ENCODE measurements around the gene PGRMC2.

PGRMC2 gene, protein sequence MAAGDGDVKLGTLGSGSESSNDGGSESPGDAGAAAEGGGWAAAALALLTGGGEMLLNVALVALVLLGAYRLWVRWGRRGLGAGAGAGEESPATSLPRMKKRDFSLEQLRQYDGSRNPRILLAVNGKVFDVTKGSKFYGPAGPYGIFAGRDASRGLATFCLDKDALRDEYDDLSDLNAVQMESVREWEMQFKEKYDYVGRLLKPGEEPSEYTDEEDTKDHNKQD

DNA sequence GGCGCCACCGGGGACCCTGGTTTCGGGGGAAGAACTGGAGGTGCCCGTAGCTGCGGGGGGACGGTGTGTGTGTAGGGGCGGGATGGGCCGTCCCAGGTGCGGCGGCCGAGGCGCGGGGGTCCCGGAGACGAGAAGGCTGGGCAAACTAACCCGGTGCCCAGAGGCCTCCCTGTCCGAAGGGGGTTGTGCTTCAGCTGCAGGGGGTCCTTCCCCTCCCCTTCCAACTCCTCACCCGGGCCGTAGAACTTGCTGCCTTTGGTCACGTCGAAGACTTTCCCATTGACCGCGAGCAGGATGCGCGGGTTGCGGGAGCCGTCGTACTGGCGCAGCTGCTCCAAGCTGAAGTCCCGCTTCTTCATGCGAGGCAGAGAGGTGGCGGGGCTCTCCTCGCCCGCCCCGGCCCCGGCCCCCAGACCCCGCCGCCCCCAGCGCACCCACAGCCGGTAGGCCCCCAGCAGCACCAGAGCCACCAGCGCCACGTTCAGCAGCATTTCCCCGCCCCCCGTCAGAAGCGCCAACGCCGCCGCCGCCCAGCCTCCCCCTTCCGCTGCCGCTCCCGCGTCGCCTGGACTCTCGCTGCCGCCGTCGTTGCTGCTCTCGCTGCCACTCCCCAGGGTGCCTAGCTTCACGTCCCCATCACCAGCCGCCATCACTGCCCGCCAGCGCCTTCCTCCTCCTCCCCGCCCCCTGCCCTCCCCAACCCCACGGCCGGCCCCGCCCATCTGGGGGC is at the start of gene PGRMC2:
TSS of gene PGRMC2 (minus strand) at position 673 of the 730 bp plus-strand sequence. CDS start at position 650, 23 bp downstream.
- peak; percentile 19 for DNase-seq

DNA sequence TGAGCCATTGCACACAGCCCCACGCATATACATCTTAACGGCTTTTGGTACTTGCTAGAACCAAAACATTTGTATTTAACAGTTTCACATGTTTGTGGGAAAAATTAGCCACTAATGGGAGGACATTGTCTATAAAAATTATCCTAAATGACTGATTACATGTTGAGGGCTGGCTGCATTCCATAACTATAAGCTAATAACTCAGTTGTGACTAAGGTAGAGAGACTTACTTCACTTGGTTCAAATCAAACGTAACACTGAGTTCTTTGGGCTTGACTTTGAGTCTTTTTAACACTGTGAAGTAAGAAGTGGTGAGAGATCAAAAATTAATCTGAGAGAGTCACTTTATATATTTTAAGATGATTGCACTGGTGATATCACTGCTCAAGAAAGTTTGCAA is 47.9 kb upstream of the PGRMC2 start:
- no peak for DNase-seq

DNA sequence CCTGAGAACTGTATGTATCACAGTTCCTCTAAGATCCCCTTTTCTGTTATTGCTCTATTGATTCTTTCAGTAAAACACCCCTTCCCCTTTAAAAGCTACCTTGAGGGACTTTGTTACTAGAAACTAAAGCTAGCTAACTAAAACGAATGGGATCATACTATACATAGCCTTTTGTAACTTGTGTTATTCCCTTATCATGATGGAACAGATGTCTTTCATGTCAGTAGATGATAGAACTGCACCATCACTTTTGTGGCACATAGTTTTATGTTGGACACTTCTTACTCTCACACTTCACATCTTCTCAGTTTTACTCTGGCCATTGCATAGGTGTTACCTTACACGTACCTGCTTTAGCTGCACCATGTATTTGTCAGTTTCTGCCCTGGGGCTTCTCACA is 46.6 kb upstream of the PGRMC2 start:
- DNase-seq: no peak

DNA sequence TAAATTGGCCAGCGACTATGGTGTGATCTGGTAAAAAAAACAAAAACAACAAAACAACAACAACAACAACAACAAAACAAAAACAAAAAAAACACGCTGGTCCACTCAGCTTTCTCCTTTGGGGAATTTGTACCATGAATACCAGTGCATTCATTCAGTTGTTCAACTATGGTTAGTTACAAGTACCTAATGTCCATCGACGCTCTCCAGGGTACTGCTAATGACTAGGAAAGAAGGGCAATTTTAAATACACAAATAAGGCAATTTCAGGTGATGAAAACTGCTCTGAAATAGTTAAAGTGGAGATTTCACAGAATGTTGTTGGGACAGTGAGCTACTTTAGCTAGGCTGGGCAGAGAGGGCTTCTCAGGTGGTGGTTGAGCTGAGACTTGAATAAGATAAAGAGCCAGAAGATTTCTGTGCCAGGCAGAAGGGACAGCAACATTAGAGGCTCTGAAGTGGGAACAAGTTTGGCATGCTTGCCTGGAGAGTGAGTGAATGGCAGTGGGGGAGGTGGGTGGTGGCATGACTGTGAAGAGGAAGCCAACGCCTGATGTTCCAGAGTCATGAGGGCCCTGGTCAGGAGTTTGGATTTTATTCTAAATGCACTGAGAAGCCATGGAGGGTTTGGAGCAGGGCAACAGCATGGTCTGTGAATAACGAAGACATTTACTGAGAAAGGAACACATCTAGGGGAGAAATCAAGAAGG is 45.9 kb upstream of the PGRMC2 start:
- DNase-seq: peak; percentile 9

DNA sequence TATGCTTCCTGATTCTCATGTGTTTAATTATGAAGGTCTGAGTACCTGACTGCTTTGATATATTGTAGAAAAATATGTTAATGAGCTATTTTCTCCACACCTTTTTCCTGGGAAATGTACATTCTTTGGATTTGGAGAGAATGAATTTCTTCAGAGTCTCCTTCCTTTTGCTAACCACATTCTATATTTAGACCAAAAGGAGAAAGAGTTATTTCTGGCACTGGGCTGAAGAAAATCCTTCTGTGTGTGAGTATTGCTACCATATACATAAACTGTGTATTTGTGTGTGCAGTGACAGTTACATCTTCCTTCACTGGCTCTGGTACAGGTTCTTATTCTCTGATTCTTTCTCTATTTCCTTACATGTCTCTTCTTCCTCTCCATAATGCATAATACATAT is 44.5 kb upstream of the PGRMC2 start:
- DNase-seq: no peak

DNA sequence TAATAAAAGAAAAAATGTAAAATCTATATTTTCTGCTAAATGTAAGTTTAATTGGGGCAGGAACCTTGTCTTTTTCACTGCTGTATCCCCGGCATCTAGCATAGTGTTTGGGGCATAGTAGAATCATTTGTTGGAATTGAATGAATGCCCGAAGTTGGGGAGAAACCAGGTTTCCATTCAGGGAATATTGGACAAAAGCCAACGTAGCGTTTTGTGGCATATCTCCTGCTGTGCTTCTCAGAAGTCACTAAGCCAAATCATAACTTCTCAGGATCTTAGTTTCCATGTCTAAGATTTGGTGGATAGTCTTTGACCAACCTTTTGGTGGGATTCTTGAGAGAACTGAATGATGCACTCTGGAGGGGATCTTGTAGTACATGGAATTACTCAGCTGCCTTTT is 42.0 kb upstream of the PGRMC2 start:
- no peak for DNase-seq

DNA sequence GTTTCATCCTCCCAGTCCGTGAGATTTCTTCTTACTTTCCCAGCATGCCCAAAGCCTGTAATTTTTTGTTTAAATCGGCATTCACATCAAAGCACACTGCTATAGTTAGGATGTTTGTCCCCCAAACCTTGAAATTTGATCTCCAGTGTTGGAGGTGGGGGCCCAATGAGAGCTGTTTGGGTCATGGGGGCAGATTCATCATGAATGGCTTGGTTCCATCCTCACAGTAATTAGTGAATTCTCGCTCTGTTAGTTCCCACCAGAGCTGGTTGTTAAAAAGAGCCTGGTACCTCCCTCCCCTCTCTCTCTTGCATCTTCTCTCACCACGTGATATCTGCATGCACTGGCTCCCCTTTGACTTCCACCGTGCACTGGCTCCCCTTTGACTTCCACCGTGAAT is 40.5 kb upstream of the PGRMC2 start:
- no peak for DNase-seq

DNA sequence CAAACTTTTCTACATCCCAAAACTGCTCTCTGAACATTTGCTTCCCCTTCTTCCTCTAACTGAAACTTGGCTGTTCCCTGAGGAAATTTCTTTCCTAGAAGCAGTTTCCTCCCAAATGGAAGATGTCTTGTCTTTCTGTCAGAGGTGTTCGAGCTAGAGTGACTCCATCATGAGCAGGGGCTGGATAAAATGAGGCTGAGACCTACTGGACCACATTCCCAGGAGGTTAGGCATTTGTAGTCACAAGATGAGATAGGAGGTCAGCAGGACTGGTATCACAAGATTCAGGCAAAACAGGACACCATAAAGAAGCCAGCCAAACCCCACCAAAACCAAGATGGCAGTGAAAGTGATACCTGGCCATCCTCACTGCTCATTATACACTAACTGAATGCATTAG is 35.8 kb upstream of the PGRMC2 start:
- DNase-seq: no peak

DNA sequence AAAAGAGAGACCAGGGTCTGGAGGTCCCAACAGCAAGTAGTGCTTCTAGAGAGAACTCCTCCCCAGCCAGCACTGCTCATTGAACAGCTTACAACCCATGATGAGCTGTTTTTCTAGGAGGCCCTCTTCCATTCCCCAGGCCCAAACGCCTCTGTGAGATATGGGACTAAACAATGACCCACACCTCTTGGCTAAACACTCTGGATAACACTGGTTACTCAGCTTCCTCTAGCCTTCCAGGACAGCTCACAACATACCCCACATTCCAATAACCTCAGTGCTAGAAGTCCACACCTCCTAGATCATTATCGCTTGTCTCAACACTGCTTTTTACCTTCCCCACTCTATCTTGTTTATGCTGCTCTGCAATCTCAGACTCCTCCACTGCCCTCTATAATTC is 35.4 kb upstream of the PGRMC2 start:
- no peak for DNase-seq

DNA sequence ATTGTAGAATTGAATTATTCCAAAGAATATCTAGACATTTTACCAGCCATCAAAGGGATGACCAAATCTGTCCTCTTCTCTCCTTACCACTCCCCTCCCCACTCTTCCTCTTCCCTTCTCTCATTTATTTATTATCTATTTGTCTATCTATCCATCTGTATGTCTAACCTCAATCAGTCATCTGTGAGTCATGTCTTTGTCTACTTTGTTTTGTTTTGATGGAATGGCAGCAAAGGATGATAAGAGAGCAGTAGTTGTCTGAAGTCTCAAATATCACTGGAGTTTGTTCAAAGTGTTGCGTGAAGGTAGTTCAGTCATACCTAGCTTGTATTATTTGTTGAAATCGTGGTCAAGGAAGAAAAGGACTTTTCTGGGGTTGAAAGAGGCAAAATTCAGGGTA is 34.7 kb upstream of the PGRMC2 start:
- no peak for DNase-seq

DNA sequence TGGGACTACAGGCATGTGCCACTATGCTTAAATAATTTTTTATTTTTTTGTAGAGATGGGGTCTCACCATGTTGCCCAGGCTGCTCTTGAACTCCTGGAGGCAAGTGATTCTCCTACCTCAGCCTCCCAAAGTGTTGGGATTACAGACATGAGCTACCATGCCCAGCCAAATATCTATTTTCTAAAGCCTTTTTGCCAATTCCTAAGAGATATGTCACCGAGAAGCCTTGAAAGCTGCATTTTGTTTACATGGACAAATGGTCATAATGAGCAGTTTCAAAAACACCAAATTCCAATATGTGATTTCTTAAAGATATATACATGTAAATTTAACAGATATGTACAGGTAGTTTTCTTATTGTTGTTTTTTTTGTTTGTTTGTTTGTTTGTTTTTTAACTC is 33.0 kb upstream of the PGRMC2 start:
- DNase-seq: no peak

DNA sequence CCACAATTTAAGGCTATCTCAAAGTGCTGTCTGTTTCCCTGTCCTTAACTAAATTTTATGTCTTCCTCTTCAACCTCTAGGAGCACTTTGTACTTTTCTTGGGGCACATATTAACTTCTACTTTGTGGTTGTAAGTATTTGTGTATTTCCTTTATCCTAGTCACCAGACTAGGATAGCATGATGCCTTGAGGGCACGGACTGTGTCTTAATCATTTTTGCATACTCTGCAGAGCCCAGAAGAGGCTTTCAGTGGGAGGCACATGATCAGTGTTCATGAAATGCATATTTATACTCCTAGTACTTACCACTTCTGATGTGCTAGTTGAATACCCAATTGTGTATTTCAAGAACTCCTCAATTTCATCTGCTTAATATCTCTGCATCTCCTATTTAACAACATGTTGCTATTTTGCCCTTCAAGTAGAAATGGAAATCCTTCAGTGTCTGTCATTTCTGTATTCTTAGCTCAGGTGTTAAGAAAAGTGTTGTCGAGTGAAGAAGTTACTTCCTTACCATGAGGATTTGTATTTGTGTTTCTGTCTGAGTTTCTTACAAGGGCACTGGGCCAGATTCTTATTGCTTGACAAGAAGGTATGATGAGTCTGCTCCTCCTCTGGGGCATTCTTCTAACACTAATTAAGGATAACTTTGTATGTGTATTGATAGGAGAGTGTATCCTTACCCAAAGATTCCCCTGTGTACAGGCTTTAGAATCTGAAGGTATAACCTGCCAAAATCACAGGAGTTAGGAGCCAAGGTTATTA is 28.3 kb upstream of the PGRMC2 start:
- DNase-seq: no peak

DNA sequence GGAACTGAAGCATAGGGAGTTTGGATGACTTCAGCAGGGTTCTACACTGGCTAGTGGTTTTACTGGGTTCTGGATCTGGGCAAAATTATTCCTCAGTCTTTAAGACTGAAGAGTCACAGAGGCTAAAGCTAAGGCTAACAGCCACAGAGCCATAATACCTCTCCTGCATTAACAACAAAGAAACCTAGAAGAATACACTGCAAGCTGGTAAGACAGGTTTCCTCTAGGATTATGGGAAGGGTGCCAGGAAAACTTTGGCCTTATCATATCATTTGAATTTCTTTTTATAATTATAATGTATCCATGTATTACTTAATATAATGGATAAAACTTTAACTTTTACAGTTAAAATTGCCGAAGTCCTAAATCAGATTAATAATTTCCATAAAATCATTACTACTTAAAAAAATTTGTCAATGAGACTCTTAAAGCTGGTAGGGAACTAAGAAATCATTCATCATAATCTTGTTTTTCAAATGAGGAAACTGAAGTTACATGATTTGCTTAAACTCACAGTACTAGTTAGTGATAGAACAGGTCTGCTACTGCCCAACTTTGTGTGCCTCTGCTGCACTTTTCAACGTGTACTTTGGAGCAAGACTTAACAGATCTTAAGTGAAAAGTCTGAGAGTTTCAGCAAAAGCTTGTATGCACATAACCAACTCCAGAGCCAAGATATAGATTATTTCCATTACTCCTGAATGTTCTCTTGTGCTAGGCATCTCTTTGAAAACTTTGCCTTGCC is 24.2 kb upstream of the PGRMC2 start:
- no peak for DNase-seq

DNA sequence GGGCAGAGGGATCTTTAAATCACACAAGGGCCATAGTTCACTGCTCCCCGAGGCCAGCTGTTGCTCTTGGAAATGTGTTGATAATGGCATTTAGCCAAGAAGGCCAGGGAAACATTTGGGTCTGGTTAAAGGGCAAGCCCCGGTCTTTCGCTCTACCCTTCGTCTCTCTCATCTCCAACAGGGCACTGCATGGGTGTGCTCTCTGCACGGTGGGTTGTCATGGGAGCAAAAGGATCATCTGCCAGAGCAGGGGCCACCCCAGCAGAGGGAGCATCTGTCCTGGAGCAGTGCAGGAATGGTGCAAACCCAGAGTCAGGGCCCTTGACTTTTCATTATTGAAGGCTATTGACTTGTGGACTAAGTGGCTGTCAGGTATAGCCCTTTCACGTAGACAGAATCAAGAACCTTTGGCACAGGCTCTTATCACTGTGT is 22.7 kb upstream of the PGRMC2 start:
- no peak for DNase-seq

DNA sequence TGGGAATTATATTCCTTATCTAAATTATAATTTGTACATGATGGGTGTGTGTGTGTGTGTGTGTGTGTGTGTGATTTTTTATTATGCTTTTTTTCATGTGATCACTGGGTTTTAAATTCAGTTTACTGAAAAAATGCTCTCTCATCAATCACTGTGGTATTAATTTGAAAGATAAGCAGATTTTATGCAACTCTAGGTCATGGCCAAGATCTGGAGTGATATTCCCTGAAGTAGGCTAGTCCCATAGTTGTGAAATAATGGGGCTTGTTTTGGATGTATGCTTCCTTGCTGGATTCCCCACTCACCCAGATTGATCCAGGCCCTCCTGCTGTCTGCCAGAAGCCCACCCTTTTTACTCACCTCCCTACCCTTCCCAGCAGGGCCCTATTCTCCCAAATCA is 22.0 kb upstream of the PGRMC2 start:
- no peak for DNase-seq

DNA sequence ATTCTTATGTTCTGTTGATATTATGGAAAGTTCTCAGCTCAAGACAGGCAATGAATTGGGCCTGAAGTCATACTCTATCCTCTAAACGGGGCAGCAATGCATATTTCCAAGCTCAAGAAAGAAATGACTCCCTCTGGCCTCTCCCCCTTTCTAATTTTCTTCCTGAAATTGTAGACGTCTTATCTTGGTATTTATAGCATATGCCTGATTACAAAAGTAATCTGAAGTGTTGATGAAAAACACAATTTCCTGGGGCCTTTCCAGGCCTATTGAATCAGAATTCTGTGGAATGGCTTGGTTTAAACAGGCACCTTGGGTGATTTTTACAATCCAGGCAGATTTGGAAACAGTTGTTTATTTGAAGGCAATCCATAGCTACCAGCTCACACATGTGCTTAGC is 21.4 kb upstream of the PGRMC2 start:
- DNase-seq: no peak

DNA sequence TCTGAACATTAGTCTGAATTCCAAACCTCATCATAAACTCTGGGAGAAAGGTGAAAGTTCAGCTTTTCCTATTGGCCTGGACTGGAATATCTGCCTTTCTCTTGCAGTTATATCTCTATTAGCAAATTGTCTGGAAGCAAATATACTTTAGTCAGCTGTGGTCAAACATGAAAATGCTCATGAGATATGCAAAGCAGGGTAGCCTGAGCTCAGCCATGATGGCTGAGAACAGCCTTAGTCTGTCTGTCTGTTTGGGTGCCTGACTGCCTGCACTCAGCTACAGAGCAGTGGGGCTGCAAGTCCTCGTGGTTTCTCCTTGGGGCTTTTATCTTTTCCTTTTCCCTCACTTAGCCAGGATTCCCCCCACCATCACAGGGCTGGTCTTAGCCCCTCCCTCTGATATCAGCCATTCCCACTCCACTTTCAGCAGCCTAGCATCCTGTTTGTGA is 19.5 kb upstream of the PGRMC2 start:
- DNase-seq: no peak

DNA sequence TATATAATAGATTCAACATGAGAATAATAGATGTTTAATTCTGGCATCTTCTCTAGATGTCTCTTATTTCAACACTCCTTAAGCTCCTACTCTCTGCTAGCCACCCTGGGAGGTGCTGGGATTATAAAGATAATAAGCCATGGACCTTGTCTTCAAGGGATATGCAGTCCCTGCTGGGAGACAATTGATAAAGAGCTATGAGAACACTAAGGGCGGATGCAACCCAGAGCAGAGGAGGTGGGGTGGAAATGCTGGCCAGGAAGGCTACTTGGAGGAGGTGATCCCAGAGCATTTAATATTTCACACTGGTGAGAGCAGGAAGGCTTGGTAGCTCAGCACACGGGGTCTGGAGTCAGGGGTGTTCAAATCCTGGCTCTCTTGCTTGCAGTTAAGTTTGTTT is 18.3 kb upstream of the PGRMC2 start:
- no peak for DNase-seq

DNA sequence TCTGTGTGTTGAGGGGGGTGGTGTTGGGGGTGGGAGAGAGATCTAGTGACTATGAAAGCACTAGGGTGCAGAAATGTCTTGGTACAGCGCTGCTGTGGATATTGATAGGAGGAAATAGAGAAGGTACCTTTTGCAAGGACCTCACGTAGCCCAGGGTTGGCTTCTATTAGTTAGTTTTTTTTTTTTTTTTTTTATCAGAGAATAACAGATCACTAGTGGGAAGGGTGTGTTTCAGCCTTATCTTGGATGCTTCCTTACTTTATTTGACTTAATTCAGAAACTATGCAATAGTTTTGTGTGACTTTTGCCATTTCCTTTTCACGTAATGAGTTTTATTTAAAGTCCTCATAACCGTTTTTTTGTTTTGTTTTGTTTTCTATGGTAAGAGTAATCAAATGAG is 16.4 kb upstream of the PGRMC2 start:
- DNase-seq: no peak

DNA sequence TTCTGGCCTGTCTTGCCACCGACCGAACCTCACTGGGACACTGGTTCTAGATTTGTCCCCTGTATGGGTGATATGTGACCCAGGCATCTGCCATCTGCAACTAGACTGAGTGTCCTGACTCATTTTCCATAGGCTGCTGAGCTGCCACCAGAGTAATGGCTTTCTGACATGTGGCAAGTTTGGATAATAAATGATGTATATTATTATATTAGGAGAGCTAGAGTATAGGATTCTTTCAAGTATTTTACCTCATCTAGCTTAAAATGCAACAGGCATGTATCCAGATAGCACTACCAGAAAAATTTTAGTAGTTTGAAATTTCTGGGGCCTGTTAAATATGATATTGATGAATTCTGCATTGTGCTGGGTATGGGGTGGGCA is 15.8 kb upstream of the PGRMC2 start:
- DNase-seq: no peak

DNA sequence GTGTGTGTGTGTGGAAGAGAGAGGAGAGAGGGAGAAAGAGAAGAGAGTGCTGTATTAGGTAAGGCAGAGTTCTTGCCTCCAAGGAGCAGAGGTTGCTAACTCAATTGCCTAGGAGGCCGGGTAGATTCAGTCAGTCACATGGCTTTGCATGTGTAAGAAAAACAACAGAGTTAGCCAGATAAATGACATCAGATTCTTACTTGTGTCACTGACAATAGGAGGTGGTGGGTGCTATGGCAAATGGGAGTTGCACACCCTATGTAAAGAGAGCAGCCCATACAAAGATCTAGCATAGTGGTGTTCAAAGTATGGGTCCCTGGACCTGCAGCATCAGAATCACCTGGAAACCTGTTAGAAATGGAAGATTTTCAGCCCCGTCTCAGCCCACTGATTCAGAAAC is 14.4 kb upstream of the PGRMC2 start:
- no peak for DNase-seq

DNA sequence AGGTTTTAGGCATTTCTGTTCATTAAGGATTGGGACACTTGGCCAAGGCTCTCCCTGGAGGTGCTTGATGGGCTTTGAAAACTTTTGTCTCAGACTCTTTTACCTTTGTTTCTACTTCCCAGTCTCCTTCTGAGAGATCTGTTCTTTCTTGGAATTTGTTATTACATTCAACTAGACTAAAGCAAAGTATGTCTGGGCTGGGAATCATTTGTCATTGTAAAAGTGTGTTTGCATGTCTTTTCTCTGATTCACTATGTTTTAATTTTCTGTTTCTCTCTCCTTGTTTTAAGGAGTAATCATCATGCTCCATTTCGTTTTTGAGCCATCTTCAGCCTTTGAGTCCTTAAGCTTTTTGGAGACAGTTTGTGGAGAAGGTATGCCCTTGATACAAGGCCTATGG is 12.2 kb upstream of the PGRMC2 start:
- no peak for DNase-seq

DNA sequence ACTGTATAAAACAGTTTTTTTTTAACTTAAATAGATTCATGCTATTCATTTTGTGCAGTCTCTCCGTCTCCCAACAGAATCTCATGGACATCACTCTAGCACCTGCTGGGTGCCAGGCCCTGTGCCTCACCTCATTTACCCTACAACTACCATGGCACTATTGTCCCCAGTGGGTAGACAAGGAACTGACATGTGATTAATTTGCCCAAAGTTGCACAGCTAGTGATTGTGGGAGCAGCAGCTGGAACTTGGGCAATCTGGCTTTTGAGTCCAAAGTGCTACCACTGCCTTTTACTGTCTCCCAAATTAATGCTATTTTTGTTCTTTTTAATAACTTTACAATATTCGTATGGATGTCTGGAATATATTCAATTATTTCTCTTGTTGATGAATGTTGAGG is 11.2 kb upstream of the PGRMC2 start:
- DNase-seq: no peak

Data from suppressor macrophage treated with lipopolysaccharide for 4 hours (primary cell).